Measurements from ENCODE around the gene HBG2. TPM values are rescaled to one million over a fixed set of nuclear protein-coding genes. Genes with fewer than 3 reads are reported as not detected.

The HBG2 gene
- total RNA-seq, 2 donors from 2014 or later, result not detected

GRCh38 chr11:5204787-5205186, 49.8 kb downstream of the HBG2 start:
- DNase-seq (ENCODE audit: low spot score), result no peak
- no peak overlapping the region for H3K27ac ChIP-seq
- 14% methylated on average over 1 of the region's 1 CpG for WGBS

GRCh38 chr11:5203366-5203765, 51.2 kb downstream of the HBG2 start:
- DNase-seq (ENCODE audit: low spot score), result no peak
- Histone ChIP-seq H3K36me3 (no peaks in the 10 kb centered on the region), H3K4me3 (no peak overlapping the region), H3K9me3 (no peaks in the 10 kb centered on the region), H3K4me1 (replicated peaks) (no peaks in the 10 kb centered on the region), H3K27me3 (replicated peaks; ENCODE audit: insufficient read depth) (no peaks in the 10 kb centered on the region), H3K27ac (no peak overlapping the region)
- TF ChIP-seq POLR2A (IDR thresholded peaks at IDR 0.05) (no peak), CTCF (IDR thresholded peaks at IDR 0.05) (no peak), POLR2AphosphoS5 (IDR thresholded peaks at IDR 0.05) (no peak)
- intact Hi-C loops (cut with DNase I), result no loop called here
- WGBS, result 87% methylated on average over 2 of the region's 2 CpGs

More at GRCh38 chr11:5204787-5205186, 49.8 kb downstream of the HBG2 start:
- Histone ChIP-seq H3K27me3 (replicated peaks; ENCODE audit: insufficient read depth) (no peaks in the 10 kb centered on the region), H3K4me3 (no peak overlapping the region), H3K36me3 (no peaks in the 10 kb centered on the region), H3K4me1 (replicated peaks) (no peaks in the 10 kb centered on the region), H3K9me3 (no peaks in the 10 kb centered on the region)
- TF ChIP-seq CTCF (IDR thresholded peaks at IDR 0.05), result peak in 3 of 4 experiments; percentile 32 to 40 (median 33)
- no peak for TF ChIP-seq POLR2A (IDR thresholded peaks at IDR 0.05)
- intact Hi-C loops (cut with DNase I), result no loop called here

Other genes starting within 250 kb of the HBG2 start
- gene OR52J3, start 208.3 kb downstream of the HBG2 start, total RNA-seq, result not detected
- gene OR52E2, start 195.2 kb downstream of the HBG2 start, total RNA-seq, result not detected
- not detected for gene OR52E1, start 185.2 kb downstream of the HBG2 start, total RNA-seq
- not detected for gene OR52A5, start 116.4 kb downstream of the HBG2 start, total RNA-seq
- under 1 TPM in 1 of 2 donors, not detected in 1; 0.17 TPM for gene OR52A1, start 100.0 kb downstream of the HBG2 start, total RNA-seq
- not detected for gene OR51V1, start 54.1 kb downstream of the HBG2 start, total RNA-seq
- gene HBB, start 27.7 kb downstream of the HBG2 start, total RNA-seq, result 10 to 100 TPM in 1 of 2 donors, 1 to 10 TPM in 1; 9.5 to 15.7 TPM
- gene HBD, start 20.3 kb downstream of the HBG2 start, total RNA-seq, result not detected
- not detected for gene HBG1, start 4.9 kb downstream of the HBG2 start, total RNA-seq
- not detected for gene HBE1, start 15.2 kb upstream of the HBG2 start, total RNA-seq
- gene OR51B4, start 47.2 kb upstream of the HBG2 start, total RNA-seq, result not detected
- gene OR51B2, start 69.5 kb upstream of the HBG2 start, total RNA-seq, result not detected
- gene OR51B5, start 88.7 kb upstream of the HBG2 start, total RNA-seq, result 1 to 10 TPM in 1 of 2 donors, under 1 TPM in 1; 0.23 to 2.5 TPM
- gene OR51B6, start 96.7 kb upstream of the HBG2 start, total RNA-seq, result not detected
- under 1 TPM in 1 of 2 donors, not detected in 1; 0.91 TPM for gene OR51M1, start 129.0 kb upstream of the HBG2 start, total RNA-seq
- not detected for gene OR51Q1, start 167.3 kb upstream of the HBG2 start, total RNA-seq
- gene OR51I1, start 186.7 kb upstream of the HBG2 start, total RNA-seq, result 1 to 10 TPM in 1 of 2 donors, not detected in 1; 1.1 TPM
- gene OR51I2, start 194.5 kb upstream of the HBG2 start, total RNA-seq, result not detected
- gene OR52D1, start 233.9 kb upstream of the HBG2 start, total RNA-seq, result not detected